ENCODE results near the gene TIPARP.
A peak's percentile ranks its signal among the peaks of the same experiment; 100 is the strongest.
"Not testable (repeated sequence)": the region's sequence is repeated elsewhere in the genome, so short reads cannot be mapped to it uniquely, and the experiment has no call there.

Gene TIPARP

DNA sequence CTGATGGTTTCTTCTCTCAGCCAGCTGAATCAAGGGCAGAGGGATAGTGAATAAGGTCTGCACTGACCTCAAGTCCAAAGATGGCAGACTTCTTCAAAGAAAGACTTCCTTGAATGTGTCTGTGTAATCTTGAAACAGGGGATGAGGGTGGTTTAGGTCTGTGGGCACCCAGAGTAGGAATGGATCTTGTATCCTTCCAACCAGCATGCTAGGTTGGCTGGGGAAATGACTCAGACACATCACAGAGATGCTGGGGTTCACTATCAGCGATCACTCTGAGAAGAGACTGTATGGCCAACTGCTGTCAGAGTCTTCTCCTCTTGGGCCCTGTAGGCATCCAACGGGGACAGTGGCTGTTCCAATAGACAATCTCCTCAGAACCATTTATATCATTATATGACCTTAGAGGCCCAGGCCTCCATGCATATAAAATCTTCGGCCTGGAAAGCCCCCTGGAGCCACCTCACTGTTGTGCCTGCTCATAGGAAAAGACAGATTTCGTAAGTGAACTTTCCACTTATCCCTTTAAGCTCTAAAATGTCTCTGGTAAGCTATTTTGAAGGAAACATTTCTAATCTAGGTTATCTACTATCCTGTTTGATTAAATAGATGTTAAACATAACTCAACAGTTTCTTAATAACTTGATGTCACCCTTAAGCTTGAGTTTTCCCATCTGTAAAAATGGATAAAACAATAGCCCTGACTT lies 58.5 kb downstream of the TIPARP start:
- TF ChIP-seq, protein P1, sequence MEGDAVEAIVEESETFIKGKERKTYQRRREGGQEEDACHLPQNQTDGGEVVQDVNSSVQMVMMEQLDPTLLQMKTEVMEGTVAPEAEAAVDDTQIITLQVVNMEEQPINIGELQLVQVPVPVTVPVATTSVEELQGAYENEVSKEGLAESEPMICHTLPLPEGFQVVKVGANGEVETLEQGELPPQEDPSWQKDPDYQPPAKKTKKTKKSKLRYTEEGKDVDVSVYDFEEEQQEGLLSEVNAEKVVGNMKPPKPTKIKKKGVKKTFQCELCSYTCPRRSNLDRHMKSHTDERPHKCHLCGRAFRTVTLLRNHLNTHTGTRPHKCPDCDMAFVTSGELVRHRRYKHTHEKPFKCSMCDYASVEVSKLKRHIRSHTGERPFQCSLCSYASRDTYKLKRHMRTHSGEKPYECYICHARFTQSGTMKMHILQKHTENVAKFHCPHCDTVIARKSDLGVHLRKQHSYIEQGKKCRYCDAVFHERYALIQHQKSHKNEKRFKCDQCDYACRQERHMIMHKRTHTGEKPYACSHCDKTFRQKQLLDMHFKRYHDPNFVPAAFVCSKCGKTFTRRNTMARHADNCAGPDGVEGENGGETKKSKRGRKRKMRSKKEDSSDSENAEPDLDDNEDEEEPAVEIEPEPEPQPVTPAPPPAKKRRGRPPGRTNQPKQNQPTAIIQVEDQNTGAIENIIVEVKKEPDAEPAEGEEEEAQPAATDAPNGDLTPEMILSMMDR (conservative IDR thresholded peaks at IDR 0.05; ENCODE audit: low read length): no peak
- DNase-seq (ENCODE audit: low read depth): no peak
- no peak overlapping the region for H3K4me3 ChIP-seq (ENCODE audit: low read length)

DNA sequence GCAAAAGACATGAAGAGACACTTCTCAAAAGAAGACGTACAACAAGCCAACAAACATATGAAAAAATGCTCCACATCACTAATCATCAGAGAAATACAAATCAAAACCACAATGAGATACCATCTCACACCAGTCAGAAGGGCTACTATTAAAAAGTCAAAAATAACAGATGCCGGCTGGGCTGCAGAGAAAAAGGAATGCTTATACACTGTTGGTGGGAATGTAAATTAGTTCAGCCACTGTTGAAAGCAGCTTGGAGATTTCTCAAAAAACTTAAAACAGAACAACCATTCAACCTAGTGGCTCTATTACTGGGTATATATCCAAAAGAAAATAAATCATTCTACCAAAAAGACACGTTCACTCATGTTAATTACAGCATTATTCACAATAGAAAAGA lies 60.3 kb downstream of the TIPARP start:
- peak; percentile 75 for DNase-seq (ENCODE audit: low read depth)
- H3K4me3 ChIP-seq (ENCODE audit: low read length): not testable (repeated sequence)

DNA sequence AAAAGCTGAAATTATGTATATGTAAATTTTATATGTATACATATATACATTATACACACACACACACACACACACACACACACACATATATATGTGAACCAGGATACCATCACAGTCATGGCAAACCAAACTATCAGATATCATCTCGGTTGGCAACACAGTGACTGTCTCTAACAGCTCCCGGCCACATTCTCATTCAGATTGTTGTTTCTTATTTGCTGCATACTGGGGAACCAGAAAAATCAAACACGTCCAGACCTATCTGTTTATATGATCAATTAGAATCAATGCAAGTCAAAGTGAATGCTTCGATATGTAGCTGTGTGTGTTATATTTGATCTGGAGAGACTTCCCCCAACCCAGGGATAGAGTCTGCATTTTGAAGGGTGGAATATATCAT lies 61.1 kb downstream of the TIPARP start:
- H3K4me3 ChIP-seq (ENCODE audit: low read length): no peak overlapping the region
- TF ChIP-seq, protein P1 (conservative IDR thresholded peaks at IDR 0.05; ENCODE audit: low read length): no peak
- no peak for DNase-seq (ENCODE audit: low read depth)

DNA sequence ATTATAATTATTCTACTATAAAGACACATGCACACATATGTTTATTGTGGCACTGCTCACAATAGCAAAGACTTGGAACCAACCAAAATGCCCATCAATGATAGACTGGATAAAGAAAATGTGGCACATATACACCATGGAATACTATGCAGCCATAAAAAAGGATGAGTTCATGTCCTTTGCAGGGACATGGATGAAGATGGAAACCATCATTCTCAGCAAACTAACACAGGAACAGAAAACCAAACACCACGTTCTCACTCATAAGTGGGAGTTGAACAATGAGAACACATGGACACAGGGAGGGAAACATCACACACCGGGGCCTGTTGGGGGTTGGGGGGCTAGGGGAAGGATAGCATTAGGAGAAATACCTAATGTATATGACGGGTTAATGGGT lies 62.7 kb downstream of the TIPARP start:
- H3K4me3 ChIP-seq (ENCODE audit: low read length); DNase-seq (ENCODE audit: low read depth): not testable (repeated sequence)

DNA sequence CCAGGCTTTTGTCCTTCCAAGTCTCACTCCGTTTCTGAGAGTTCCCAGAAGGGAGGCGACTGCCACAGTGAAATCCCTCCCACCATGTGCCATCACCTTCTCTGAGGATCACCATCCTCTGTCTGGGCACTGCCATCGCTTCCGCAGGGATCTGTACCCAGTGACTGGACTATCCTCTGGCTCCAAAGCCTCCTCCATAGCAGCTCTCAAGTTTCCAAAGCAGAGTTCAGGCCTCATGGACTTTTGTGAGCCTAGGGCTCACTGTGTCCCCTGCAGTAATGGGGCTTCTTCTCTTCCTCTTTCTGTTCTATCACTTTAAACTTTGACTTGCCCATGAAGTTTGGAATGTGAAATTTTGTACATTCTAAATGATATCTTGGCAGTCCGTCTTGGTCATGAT lies 63.9 kb downstream of the TIPARP start:
- no peak overlapping the region for H3K4me3 ChIP-seq (ENCODE audit: low read length)
- no peak for DNase-seq (ENCODE audit: low read depth)
- TF ChIP-seq, protein P1 (conservative IDR thresholded peaks at IDR 0.05; ENCODE audit: low read length): no peak

DNA sequence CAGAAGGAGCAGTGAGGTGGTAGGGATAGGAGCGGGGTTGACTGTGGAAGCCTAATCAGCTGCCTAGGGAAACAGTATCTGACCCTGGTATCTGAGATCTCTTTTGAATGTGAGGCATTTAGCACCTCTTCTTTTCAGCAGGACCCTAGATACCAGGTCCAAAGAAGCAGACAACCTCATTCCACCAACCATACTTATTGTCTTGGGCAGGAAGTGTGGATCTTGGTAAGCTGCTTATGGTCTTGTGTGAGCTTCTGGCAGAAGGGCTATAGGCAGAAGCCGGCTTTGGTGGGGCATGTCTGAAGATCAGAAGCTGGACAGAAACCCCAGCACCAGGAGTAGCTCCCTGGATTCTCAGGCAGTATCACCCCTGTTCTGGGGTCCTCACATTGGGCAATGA lies 65.6 kb downstream of the TIPARP start:
- TF ChIP-seq, protein P1 (conservative IDR thresholded peaks at IDR 0.05; ENCODE audit: low read length): no peak
- H3K4me3 ChIP-seq (ENCODE audit: low read length): no peak overlapping the region
- DNase-seq (ENCODE audit: low read depth): no peak

DNA sequence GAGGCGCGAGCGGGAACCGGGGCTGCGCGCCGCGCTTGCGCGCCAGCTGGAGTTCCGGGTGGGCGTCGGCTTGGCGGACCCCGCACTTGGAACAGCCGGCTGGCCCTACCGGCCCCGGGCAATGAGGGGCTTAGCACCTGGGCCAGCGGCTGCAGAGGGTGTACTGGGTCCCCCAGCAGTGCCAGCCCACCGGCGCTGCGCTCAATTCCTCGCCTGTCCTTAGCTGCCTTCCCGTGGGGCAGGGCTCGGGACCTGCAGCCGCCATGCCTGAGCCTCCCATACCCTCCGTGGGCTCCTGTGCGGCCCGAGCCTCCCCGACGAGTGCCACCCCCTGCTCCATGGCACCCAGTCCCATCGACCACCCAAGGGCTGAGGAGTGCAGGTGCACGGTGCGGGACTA lies 66.2 kb downstream of the TIPARP start:
- not testable (repeated sequence) for DNase-seq (ENCODE audit: low read depth)

DNA sequence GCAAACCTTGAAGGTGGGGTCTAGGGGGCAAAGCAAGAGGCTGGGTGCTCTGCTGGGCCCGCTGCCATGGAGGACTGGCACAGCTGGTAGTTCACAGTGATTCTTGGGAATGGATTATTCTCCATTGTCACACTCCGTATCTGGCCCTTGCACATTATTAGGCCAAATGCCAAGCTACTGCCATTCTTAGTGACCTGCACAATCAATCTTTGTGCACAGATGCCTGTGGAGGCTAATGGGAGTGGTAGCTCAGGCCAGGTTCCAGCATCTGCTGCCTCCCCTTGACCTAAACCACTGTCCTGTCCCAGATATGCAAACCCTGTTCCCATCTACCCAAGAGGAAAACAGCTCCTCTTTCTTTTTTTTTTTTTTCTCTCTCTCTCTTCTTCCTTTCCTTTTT lies 67.5 kb downstream of the TIPARP start:
- H3K4me3 ChIP-seq (ENCODE audit: low read length): no peak overlapping the region
- TF ChIP-seq, protein P1 (conservative IDR thresholded peaks at IDR 0.05; ENCODE audit: low read length): no peak
- DNase-seq (ENCODE audit: low read depth): no peak

More for the DNA sequence above, 66.2 kb downstream of the TIPARP start:
- H3K4me3 ChIP-seq (ENCODE audit: low read length): not testable (repeated sequence)

DNA sequence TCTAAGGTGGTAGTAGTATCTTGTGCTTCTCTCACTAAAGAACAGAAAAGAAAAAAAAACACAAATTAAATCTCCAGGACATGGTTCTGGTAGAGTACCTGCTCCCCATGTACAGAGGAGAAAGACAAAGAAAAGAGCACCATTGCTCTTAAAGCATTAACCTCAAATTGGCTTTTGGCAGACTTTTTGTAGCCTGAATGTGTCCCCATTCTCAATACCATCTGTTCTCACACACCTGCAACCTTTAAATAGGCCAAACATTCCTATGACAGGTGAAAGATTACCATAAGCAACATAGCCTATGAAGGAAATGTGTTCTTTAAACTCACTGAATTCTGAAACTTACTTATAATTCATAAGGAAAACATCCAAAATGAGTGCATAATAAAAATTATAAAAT lies 68.0 kb downstream of the TIPARP start:
- TF ChIP-seq, protein P1 (conservative IDR thresholded peaks at IDR 0.05; ENCODE audit: low read length): no peak
- no peak overlapping the region for H3K4me3 ChIP-seq (ENCODE audit: low read length)
- no peak for DNase-seq (ENCODE audit: low read depth)

Data from AG10803 (cell line).